GM18519 (cell line): ENCODE data around the gene EPN1.
"Not testable (repeated sequence)": the region's sequence is repeated elsewhere in the genome, so short reads cannot be mapped to it uniquely, and the experiment has no call there.

ENCODE experiments used
- ATAC-seq: cut with Tn5 transposase; IDR thresholded peaks from one replicate; pipeline ENCODE4 v1.9.1; 2021; ENCODE audit warnings: mild to moderate bottlenecking, moderate library complexity; ENCODE audit not compliant: unreplicated experiment, low FRiP score

EPN1 gene

GRCh38 chr19:55712804-55713631, 38.0 kb downstream of the EPN1 start:
- no peak for ATAC-seq

GRCh38 chr19:55716531-55716930, 41.5 kb downstream of the EPN1 start:
- ATAC-seq, result no peak

- no peak for ATAC-seq
These were observed 42.2 kb downstream of the EPN1 start for GRCh38 chr19:55717251-55717650.

- ATAC-seq, result not testable (repeated sequence)
These were observed 43.1 kb downstream of the EPN1 start for GRCh38 chr19:55717879-55718711.

GRCh38 chr19:55720214-55720746, 45.3 kb downstream of the EPN1 start:
- no peak for ATAC-seq

GRCh38 chr19:55720801-55721200, 45.8 kb downstream of the EPN1 start:
- no peak for ATAC-seq

- ATAC-seq, result no peak
These were observed 48.5 kb downstream of the EPN1 start for GRCh38 chr19:55723491-55723890.

- not testable (repeated sequence) for ATAC-seq
These were observed 55.4 kb downstream of the EPN1 start for GRCh38 chr19:55730378-55730777.

- ATAC-seq, result no peak
These were observed 63.3 kb downstream of the EPN1 start, which contains the start of gene NLRP9 for GRCh38 chr19:55738302-55738701. Gene NLRP9, minus strand, starts transcription at chr19:55738402. Its CDS starts 28 bp downstream, at chr19:55738374.

- no peak for ATAC-seq
These were observed 75.7 kb downstream of the EPN1 start for GRCh38 chr19:55750715-55751114.

GRCh38 chr19:55753401-55753800, 78.4 kb downstream of the EPN1 start:
- ATAC-seq, result no peak

GRCh38 chr19:55756808-55757207, 81.8 kb downstream of the EPN1 start:
- not testable (repeated sequence) for ATAC-seq

- ATAC-seq, result not testable (repeated sequence)
These were observed 83.8 kb downstream of the EPN1 start, which contains the start of gene RFPL4A for GRCh38 chr19:55758797-55759196. Gene RFPL4A, plus strand, starts transcription at chr19:55759097. Its CDS starts 2,704 bp downstream, at chr19:55761801.
